Caco-2 (cell line): ENCODE data around the gene DOHH. TPM values are rescaled to one million over a fixed set of nuclear protein-coding genes. Genes with fewer than 3 reads are reported as not detected.

ENCODE experiments used
- BruUV-seq: library from RNA; stranded (reverse); fragments of 400-500 nt; replicated peaks from 2 replicates; lab custom pipeline; 2021; lab: Mats Ljungman, UMichigan
- CTCF ChIA-PET: fragments of 300-600 bp; sonication (Branson Sonifier 250); formaldehyde crosslinking; loops from one replicate; lab custom pipeline; 2022; ENCODE audit warnings: antibody characterized with exemption; lab: Charles Lee
- POLR2A ChIA-PET: fragments of 300-600 bp; sonication (Branson Sonifier 250); formaldehyde crosslinking; loops from one replicate; lab custom pipeline; 2022; ENCODE audit warnings: antibody characterized with exemption; lab: Charles Lee
- DNase-seq, 2 experiments: peaks; one replicate each; pipeline versions ENCODE4 v3.0.0 to v3.0.0-alpha.2; 2020 to 2022
- H3K27me3 ChIP-seq: replicated peaks from 2 replicates; pipeline ENCODE4 v1.6.0; 2011; ENCODE audit warnings: low read length; ENCODE audit not compliant: control insufficient read depth, insufficient read depth
- H3K36me3 ChIP-seq: 2 replicates; pipeline ENCODE4 v1.5.1; 2011; ENCODE audit warnings: low read length; ENCODE audit not compliant: control insufficient read depth, insufficient read depth
- H3K4me1 ChIP-seq: fragments of 250-450 bp; sonication (Bioruptor Pico); 2 replicates; pipeline ENCODE4 v1.5.1; 2020; ENCODE audit warnings: mild to moderate bottlenecking
- H3K4me3 ChIP-seq: 2 replicates; pipeline ENCODE4 v1.5.1; 2011; ENCODE audit warnings: low read depth, mild to moderate bottlenecking, control low read depth, low read length
- H3K9me3 ChIP-seq: fragments of 250-450 bp; sonication (Bioruptor Pico); 2 replicates; pipeline ENCODE4 v1.5.1; 2020; ENCODE audit warnings: mild to moderate bottlenecking, moderate library complexity
- H3K27ac Mint-ChIP-seq: one replicate; pipeline ENCODE4 v1.8.0; 2022; ENCODE audit warnings: mixed read lengths; ENCODE audit not compliant: unreplicated experiment
- H3K27me3 Mint-ChIP-seq: one replicate; pipeline ENCODE4 v1.8.0; 2022; ENCODE audit warnings: mixed read lengths; ENCODE audit not compliant: insufficient read depth, unreplicated experiment
- H3K36me3 Mint-ChIP-seq: one replicate; pipeline ENCODE4 v1.8.0; 2022; ENCODE audit warnings: mild to moderate bottlenecking, mixed read lengths; ENCODE audit not compliant: insufficient read depth, unreplicated experiment
- H3K4me1 Mint-ChIP-seq: one replicate; pipeline ENCODE4 v1.8.0; 2022; ENCODE audit warnings: low read depth, mixed read lengths; ENCODE audit not compliant: unreplicated experiment
- H3K4me3 Mint-ChIP-seq: one replicate; pipeline ENCODE4 v1.8.0; 2022; ENCODE audit warnings: mild to moderate bottlenecking, moderate library complexity, mixed read lengths; ENCODE audit not compliant: unreplicated experiment
- H3K9me3 Mint-ChIP-seq: one replicate; pipeline ENCODE4 v1.8.0; 2022; ENCODE audit warnings: mixed read lengths; ENCODE audit not compliant: unreplicated experiment
- CTCF ChIP-seq, 2 experiments: fragments of 200-600 bp in 1 of 2; IDR thresholded peaks; 1 replicate in 1 of 2; 2 replicates in 1 of 2; pipeline versions ENCODE4 v1.5.1 to v1.8.0; 2011 to 2022; ENCODE audit warnings: antibody characterized with exemption in 1 of 2, control low read depth in 1 of 2, inconsistent platforms in 1 of 2, low read depth in 1 of 2, low read length in 1 of 2, mild to moderate bottlenecking in 1 of 2, moderate library complexity in 1 of 2; ENCODE audit not compliant: insufficient read depth in 1 of 2, severe bottlenecking in 1 of 2, unreplicated experiment in 1 of 2
- intact Hi-C: fragments of 100-400 bp; cut with micrococcal nuclease; formaldehyde crosslinking; loops from one replicate; pipeline ENCODE4 v1.10.0; 2022; ENCODE audit not compliant: unreplicated experiment
- total RNA-seq: library from RNA; stranded (reverse); gene quantifications from 2 replicates; pipeline ENCODE4 v1.2.3, GENCODE V29; 2022

The DOHH gene
- total RNA-seq, 1 experiment from 2014 or later, result 17.4 TPM

GRCh38 chr19:3464587-3465235 lies 35.8 kb downstream of the DOHH start:
- H3K27me3 Mint-ChIP-seq, result no peaks in the 10 kb centered on the region
- H3K36me3 ChIP-seq, result no peaks in the 10 kb centered on the region
- TF ChIP-seq CTCF (IDR thresholded peaks at IDR 0.05; ENCODE audit: insufficient read depth in 1 of 2, low read depth in 1 of 2, low read length in 1 of 2, severe bottlenecking in 1 of 2, unreplicated experiment in 1 of 2), result no peak
- no peaks in the 10 kb centered on the region for H3K9me3 Mint-ChIP-seq
- intact Hi-C loops, result no loop called here
- no peak overlapping the region for H3K27ac Mint-ChIP-seq
- H3K9me3 ChIP-seq, result no peaks in the 10 kb centered on the region
- H3K36me3 Mint-ChIP-seq, result peaks cover 5% of the 10 kb centered on the region
- no peaks in the 10 kb centered on the region for H3K27me3 ChIP-seq
- no peak overlapping the region for H3K4me3 ChIP-seq
- no peaks in the 10 kb centered on the region for H3K4me1 ChIP-seq
- ChIA-PET CTCF (no interaction called here), POLR2A (no interaction called here)
- no peak overlapping the region for H3K4me3 Mint-ChIP-seq
- BruUV-seq, result no TSS peak
- H3K4me1 Mint-ChIP-seq, result no peaks in the 10 kb centered on the region
- no peak for DNase-seq

DNA sequence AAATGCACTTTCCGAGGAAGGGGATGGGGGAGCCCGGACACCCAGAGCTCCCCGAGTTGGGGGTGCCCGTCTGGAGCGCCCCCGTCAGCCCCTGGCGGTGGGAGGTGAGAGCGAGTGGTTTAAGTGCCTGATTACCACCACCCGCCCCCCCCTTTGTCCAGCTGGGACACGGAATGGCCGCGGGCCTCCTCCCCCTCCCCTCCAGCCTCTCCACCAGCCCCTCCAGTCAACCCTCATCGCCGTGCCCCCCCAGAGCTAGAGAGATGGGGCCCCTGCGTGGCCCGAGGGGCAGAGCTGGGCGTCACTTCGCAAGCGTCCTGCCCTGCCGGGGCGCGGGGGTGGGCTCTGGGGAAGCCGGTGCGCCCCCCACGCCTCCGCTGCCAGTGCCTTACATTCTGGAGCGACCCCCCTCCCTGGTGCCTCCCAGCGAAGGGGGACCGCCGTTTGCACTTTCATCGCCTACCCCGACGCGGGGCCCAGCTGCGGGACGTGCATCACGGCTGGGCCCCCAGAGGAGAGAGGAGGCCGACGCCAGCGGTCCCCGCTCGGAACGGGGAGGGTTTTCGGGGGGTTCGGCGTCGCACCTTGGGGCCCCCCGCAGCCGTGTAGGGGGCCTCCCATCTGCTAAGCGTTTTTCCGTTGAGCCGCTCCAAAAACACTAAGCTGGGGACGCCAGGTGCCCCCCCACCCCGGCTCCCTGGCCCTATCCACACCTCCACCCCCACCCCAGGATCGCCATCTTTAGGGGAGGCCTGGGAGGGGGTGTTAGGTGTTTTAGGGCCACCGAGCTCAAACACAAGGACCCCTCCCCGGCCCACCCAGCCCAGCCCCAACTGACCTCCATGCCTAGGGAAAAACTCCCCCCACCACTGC lies 36.5 kb downstream of the DOHH start:
- CTCF ChIA-PET, result interaction anchor here (0.6 kb wide), 2 partner anchors 30 to 163 kb away, joined by 3 to 5 read pairs; no protein-coding TSS in a partner anchor
- H3K36me3 Mint-ChIP-seq, result peaks cover 5% of the 10 kb centered on the region

More for the DNA sequence above, 36.5 kb downstream of the DOHH start:
- no peak for DNase-seq
- BruUV-seq, result no TSS peak
- Mint-ChIP-seq H3K4me1 (no peaks in the 10 kb centered on the region), H3K27ac (no peak overlapping the region), H3K4me3 (no peak overlapping the region), H3K9me3 (no peaks in the 10 kb centered on the region), H3K27me3 (no peaks in the 10 kb centered on the region)
- H3K36me3 ChIP-seq, result no peaks in the 10 kb centered on the region
- TF ChIP-seq CTCF (IDR thresholded peaks at IDR 0.05; ENCODE audit: insufficient read depth in 1 of 2, low read depth in 1 of 2, low read length in 1 of 2, severe bottlenecking in 1 of 2, unreplicated experiment in 1 of 2), result no peak
- H3K9me3 ChIP-seq, result no peaks in the 10 kb centered on the region
- no peaks in the 10 kb centered on the region for H3K4me1 ChIP-seq
- H3K4me3 ChIP-seq, result no peak overlapping the region
- H3K27me3 ChIP-seq, result no peaks in the 10 kb centered on the region
- intact Hi-C loops, result no loop called here
- POLR2A ChIA-PET, result no interaction called here
